OCI-LY3 (cell line): Measurements from ENCODE around the gene ARHGAP10.

Source experiments
- CTCF ChIP-seq: fragments of 200-600, 300-600 bp; sonication (generic); IDR thresholded peaks from 2 replicates; pipeline ENCODE4 v1.5.1; 2014; ENCODE audit warnings: antibody characterized with exemption, low read length, low read depth
- EZH2phosphoT487 ChIP-seq: fragments of 200-600 bp; shearing (Covaris generic); IDR thresholded peaks from 2 replicates; pipeline ENCODE4 v1.6.1; 2018; ENCODE audit warnings: antibody characterized with exemption, mixed run types, low read depth

DNA sequence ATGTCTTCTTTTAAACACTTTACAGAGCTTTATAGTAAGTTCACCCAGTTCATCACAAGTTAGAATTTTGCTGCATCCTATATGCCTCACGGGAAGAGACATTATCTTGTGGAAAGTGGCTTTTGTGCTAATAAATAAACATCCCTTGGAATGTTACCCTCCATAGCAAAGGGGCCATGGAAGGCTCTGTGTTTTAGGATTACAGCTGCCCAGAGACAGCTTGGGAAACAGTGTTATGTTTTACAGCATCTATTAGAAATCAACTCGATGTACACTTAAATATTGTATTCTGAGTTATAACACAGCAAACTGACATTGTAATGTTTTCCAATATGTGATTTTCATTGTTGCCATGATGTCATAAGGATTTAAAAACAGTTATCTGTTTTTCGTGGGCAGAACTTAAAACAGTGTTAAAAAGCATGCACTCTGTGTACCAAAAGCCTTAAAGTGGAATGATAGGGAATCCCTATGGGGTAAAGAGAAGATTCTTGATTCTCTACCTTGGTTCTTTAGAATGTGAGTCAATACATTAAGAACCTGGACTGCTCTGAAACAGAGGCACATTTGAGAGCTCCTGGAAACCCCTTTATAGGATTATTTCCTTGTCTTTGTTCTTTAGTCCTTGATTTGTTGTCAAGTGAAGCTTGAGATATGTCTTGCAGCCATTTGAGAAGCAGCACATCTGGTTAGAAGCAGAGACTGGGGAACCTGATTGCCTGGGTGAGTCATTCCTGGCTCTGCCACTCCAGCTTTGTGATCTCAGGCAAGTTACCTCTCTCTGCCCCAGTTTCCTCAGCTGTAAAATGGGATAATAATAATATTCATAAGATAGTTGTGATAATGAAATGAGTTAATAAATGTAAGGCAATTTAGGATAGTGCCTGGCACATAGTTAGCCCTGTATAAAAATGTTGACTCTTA is 41.6 kb downstream of the ARHGAP10 start:
- no peak for TF ChIP-seq CTCF
- no peak for TF ChIP-seq EZH2phosphoT487
